Mesenteric fat pad (tissue), 1 donor: ENCODE measurements around the gene CDH6. TPM values are rescaled to one million over a fixed set of nuclear protein-coding genes. Genes with fewer than 3 reads are reported as not detected.
"Not testable (repeated sequence)": the region's sequence is repeated elsewhere in the genome, so short reads cannot be mapped to it uniquely, and the experiment has no call there.

Experiments
- DNase-seq: peaks from one replicate; pipeline ENCODE4 v3.0.0-alpha.2; 2020; ENCODE audit warnings: low spot score
- total RNA-seq: library from RNA; stranded (reverse); fragmentation: NEBNext Ultra II Directional; extraction: Animal tissue kit (Norgen Biotek cat#: 25700); gene quantifications from one replicate; pipeline ENCODE4 v1.2.1, GENCODE V29; 2021
- donor health status: DM: yes; HTN: yes; CAD: no.

The CDH6 gene
- total RNA-seq, 1 donor from 2014 or later = 1.3 TPM

DNA sequence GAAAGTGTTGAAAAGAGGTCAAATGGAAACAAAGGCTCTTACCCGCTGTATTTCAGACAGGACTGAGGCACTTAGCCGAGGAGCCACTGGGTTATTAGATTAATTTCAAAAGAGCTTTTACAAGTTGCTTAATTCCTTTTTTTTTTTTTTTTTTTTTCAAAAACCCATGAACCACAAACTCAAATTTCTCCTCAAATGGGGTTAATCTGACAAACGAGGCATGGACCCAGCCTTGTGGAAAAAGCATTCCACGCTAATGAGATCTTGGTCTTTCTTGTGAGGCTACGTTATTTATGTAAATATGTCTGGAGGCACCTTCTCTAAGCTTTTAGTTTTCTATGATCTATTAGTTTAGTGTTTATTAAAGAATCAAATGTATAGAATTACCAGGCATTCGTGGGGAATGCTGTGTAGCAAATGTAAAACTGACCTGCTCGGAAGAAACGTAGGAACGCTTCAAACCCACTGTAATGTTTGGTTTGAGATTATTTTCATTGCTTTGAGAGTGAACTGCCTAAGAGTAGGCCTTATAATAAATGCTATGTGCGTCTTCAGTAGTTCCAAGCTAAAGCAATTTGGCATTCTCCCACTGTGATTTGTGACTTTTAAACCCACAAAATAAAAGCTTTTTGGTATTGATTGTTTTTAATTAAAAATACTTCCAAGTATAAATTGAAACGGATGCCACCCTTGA lies 134.7 kb downstream of the CDH6 start:
- no peak for DNase-seq

DNA sequence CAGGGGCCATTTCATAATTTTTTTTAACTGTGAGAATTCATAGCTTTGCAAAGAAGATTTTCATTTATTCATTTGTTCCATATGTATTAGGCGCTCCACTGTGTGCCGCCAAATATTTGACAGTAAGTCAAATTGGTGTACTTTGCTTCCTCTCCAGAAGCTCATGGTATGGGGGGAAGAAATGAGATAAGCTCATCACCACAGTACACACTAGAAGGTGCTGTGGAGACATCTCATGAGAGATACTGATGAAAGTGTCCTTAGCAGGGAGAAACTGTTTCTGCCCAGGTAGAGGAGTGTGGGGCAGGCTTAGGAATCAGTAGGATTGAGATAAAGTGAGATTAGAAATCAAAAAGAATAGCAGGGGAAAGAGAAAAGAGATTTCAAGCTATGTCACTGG lies 136.2 kb downstream of the CDH6 start:
- no peak for DNase-seq

DNA sequence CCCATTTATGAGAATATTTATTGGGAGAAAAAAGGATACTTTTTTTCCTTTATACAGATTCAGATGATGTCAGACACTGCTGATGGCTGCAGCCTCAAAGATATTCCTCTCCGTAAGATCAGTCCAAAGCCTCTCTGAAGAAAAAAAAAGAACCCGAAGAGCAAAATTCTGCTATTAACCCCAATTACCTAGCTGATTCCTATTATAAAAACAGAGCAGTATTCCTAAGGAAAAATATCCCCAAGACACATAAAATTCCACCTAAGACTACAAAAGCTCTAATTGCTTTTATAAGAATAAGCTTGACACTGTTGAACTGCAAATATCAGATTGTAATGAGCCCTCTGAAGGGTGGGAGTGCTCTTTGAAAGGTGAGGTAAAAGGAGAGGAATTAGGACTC lies 138.7 kb downstream of the CDH6 start:
- DNase-seq = no peak

DNA sequence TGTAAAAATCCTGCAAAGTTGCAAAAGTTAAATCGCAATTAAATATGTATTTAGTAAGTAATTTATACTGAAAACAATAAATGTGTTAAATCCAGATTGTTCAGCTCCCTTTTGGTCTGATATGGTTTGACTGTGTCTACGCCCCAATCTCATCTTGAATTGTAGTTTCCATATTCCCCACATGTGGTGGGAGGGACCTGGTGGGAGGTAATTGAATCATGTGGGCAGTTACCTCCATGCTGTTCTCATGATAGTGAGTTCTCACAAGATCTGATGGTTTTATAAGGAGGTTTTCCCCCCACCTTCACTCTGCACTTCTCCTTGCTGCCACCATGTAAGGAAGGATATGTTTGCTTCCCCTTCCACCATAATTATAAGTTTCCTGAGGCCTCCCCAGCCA lies 140.0 kb downstream of the CDH6 start:
- no peak for DNase-seq

DNA sequence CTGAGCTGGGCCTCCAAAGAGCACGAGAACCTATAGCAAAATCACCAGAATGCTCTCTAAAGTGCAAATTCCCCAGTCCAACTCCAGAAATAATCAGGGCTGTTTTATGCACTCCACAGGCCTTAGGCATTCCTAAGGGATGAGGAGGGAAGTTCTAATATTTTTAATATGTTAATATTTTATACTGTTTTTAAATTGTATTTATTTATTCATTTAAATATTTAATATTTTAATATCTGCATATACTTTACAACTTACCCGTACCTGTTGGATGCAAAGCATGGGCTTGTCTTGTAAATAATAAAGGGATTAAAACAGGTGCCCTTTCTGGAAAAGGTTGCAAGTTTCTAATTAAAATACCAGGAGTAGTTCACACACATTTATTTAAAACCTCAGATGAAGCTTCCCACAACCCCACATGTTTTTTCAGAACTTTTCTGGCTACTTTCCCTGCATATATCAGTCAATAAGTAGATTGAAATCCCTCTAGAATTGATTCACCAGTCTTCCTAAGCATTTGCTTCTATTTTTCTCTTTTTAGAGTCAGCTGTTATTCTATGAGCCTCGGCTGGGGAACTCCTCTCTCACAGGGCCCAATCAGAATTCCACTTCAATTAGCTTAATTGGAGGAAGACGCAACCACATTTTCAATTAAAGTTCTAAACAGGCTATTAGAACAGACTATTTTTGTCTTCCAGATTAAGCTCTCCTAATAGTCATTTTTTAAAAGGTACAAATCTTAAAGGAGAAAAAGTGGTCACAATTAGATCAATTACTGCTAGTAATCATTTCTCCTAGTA lies 140.8 kb downstream of the CDH6 start:
- no peak for DNase-seq

DNA sequence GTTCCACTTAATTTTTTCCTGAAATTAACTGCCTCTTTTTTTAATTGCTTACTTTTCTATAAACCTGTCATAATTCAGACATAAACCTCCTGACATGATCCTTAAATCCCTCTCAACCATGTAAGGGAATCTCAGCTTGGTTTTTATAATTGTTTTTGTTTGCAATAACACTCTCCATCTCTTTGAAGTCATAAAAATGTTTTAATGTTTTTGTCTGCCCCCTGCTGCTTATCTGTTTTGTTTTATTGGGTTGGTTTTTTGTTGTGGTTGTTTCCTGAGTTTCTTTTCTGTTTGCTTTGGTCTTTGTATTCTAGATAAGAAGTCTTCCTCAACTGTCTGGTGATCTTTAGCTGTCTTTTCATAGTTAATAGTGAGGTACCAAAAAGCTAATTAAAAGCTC lies 142.0 kb downstream of the CDH6 start:
- DNase-seq = no peak

DNA sequence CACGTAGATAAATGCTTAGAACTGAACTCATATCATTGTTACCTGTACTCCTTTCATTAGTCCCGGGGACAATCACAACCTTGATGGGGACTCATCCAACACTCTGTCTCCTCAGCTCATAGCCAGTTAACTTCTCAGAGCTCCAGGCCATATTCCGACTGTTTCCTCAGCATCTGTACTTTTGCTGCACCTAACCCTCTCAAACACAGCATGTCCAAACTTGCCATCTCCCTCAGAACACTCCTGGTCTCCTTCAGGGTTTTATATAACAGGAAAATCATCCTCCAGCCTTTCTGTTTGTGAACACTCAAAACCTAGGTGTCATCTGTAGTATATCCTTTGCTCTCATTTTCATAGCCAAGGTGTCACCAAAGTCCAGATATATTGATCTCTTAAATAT lies 150.5 kb downstream of the CDH6 start:
- DNase-seq = no peak

DNA sequence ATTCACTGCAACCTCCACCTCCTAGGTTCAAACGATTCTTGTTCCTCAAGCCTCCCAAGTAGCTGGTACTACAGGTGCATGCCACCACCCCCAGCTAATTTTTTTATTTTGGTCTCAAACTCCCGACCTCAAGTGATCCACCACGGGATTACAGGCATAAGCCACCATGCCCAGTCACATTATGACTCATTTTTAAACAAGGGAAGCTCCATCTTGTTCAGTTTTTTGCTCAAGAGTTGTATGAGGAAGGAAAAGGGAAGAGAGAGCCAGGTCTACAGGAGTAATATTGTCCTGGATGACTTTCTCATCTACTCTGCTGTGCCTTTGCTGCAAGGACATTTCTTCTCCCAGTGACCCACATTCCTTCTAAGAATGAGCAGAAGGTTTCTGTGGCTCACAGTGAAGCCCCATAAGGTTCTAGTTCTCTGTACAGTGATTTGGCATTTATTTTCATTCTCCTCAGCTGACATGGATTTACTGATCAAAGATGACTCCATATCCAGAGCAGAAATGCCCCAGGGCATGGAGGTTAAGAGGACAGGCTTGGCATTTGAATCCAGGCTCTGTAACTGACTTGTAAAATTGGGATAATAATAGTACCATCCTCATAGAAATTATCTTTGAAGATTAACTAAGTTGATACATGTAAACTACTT lies 153.5 kb downstream of the CDH6 start:
- no peak for DNase-seq

DNA sequence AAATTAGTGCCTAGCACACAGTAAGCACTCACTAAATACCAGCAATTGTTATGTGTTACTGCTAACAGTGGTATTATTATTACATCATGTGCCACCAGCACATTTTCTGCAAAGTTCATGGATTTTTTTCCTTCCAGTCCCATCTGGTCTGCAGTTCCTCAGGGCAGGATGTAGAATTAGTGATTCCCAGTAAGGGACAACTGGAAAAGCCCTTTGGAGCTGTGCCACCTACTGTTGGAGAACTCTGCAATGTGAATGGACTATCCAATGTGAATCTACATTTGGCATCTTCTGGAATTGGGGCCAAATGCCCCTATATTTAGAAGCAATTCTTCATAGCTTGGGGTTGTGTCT lies 154.0 kb downstream of the CDH6 start:
- no peak for DNase-seq

DNA sequence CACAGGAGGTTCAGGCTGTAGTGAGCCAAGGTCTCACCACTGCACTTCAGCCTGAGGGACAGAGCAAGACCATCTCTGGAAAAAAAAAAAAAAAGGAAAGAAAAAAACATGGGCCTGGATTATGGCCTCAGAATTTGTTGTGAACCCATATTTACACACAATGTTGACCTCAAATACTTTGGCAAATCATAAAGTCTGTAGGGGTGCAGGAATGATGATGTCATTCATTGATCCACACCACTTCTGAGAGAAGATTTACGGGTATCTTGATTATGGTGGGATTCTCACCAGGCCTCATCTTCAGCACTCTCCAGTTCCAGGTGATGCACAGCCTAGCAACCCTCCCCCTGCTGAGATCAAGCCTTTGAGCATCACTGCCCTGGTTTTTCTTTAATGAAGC lies 156.9 kb downstream of the CDH6 start:
- no peak for DNase-seq

DNA sequence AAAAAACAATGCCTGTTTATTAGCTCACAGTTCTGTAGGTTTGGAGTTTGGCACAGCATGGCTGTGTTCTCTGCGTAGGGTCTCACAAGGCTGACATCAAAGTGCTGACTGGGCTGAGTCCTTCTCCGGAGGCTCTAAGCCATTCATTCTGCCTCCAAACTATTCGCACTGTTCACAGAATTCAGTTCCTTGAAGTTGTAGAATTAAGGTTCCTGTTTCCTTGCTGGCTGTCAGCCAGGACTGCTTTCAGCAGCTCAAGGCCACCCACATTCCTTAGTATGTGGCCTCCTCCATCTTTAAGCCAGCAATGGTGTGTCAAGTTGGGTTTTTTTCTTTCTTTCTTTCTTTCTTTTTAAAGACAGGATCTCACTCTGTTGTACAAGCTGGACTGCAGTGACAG lies 161.9 kb downstream of the CDH6 start:
- DNase-seq = no peak

DNA sequence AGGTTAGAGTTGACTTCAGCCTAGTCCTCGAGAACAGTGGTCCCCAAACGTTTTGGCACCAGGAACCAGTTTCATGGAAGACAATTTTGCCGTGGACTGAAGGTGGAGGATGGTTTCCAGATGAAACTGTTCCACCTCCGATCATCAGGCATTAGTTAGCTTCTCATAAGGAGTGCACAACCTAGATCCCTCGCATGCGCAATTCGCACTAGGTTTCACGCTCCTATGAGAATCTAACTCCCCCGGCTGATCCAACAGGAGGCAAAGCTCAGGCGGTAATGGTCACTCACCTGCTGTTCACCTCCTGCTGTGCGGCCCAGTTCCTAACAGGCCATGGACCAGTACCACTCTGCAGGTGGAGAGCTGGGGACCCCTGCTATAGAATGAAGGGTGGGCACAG lies 163.6 kb downstream of the CDH6 start:
- DNase-seq = no peak

DNA sequence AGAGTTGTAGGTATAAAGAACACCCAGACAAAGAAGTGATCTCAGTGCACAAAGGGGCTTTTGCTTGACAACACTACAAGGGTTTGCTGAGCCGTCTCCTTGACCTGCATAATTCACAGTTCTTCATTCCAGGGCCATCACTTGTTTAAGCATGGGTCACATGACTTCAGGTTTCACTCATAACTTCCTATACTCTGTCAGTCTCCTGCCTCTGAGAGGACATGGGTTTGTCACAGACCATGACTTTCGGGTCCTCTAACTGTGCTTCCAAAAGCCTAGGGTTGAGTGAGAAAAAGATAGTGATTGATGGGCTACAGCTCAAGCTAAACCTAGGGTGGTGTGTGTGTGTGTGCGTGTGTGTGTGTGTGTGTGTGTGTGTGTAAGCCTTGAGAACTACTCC lies 166.4 kb downstream of the CDH6 start:
- DNase-seq = no peak

DNA sequence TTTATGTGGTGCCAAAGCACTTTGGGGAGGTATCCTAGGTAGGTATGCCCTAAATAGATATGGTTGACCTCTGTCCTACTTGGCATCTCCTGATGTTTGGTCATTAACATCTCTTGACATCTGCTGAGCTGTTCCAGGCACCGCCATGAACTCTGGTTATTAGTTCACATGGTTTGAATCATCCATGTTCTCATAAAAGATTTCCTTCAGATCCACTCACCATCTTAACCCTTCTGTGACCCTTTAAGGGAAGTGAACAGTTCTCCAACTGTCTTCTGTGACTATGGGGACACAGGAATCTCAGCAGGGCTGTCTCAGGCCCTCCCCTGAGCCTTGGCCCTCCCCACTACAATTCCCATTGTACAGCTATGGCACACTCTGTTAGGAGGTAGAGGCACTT lies 167.7 kb downstream of the CDH6 start:
- no peak for DNase-seq

DNA sequence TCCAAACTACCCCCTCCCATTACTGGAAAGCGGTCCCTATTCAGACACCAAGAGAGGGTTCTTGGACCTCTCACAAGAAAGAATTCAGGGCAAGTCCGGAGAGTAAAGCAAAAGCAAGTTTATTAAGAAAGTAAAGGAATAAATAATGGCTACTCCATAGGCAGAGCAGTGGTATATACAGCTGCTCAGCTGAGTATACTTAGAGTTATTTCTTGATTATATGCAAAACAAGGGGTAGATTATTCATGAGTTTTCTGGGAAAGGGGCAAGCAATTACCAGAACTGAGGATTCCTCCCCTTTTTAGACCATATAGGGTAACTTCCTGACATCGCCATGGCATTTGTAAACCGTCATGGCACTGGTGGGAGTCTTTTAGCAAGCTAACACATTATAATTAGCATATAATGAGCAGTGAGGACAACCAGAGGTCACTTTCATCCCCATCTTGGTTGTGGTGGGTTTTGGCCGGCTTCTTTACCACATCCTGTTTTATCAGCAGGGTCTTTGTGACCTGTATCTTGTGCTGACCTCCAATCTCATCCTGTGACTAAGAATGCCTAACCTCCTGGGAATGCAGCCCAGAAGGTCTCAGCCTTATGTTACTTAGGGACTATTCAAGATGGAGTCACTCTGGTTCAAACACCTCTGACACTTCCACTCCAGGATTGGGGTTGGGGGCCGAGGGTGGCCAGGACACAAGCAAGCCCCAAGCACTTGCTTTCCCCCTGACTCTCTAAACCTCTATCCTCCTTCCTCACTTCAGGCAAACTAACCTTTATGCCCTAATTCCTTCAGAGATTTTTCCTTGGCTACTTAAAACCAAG lies 168.4 kb downstream of the CDH6 start:
- DNase-seq = not testable (repeated sequence)

DNA sequence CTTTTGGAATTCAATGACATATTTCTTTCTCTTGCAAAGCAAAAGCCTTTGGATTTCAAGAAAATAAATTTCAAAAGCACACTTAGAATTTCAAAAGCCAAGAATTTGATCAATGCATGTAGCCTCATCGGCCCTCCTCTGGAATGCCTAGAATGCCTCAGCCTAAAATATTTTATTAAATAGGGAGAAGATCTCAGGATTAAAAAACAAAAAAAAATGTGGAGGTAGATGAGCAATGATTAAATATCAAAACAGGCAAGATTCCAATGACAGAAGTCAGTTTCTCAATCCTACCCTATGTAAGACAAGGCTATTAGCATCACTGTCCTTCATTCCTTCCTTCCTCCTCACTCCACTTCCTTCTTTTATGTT lies 169.0 kb downstream of the CDH6 start:
- no peak for DNase-seq

DNA sequence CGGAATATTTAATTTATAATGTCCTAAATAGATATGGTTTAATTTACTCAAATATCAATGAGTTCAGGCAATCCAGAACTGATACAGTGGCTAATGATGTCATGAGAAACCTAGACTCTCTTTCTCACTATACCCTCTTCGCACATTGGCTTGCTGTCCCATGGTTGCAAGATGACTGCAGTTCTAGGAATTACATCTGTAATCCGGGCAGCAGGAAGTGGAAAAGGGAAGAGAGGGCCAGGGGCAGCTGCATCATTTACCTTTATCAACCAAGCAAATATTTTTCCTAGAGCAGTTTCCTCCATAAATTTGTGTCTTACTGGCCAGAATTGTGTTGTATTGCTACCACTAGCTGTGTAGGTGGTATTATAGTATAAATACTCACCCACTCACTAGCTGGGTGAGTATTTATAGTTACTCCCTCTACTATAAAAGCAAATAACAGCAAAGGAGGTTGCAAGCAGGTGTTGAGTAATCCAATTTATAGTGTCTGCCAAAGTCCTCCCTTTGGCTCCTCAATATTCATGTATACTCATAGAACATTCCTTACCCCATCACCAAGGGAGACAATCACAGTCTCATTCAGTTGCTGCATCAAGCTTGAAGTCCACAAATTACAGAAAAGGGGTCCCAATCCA lies 169.6 kb downstream of the CDH6 start:
- no peak for DNase-seq

DNA sequence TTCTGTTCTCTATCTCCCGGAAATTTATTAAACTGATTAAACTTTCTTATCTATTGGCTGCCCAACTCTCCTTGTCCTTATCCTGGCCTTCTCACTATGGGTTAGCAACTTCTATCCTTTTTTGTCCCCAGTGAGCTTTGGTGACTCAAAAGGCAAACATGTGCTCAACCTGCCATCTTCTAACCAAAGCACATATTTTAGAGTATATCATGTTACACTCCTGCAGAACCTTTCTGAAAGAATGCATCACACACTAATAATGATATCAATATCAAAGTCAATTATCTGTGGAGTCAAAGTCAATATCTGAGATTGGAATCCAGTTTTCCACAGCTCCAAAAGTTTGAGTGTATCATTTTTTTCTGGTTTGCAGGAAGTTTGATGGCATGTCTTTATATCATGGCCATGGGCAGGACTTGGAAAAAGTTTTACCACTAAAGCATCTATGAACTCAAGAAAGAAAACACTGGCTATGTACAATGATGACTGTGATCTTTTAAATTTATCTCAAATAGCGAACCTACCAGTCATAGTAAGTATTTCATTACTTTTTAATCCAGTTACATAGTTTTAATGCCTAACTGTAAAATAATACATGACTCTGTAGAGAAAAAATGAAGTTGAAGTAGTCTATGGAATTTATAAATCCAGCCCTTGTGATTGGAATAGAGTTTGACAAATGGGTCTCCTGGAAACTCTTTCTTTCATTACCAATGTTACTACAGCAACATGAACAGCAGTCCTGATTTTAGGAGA lies 171.6 kb downstream of the CDH6 start:
- DNase-seq = no peak

DNA sequence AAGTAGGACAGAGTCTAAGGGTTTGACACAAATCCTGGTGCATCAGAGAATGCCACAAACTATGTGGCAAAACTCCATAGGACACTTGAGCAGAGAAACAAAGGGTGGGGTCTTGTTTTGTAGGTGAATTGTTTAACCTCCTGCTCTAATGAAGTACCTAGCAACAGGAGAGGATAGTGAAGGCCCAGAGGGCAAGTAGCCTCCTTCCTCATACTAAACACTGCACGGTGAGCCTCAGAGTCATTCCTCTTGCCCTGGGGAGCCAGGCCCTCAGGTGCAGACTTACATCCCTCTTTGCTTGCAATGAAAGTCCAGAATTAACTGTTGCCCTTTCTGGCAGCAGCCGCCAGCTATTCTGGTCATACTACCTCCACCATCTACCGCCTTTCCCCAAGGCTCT lies 172.3 kb downstream of the CDH6 start:
- DNase-seq = no peak

DNA sequence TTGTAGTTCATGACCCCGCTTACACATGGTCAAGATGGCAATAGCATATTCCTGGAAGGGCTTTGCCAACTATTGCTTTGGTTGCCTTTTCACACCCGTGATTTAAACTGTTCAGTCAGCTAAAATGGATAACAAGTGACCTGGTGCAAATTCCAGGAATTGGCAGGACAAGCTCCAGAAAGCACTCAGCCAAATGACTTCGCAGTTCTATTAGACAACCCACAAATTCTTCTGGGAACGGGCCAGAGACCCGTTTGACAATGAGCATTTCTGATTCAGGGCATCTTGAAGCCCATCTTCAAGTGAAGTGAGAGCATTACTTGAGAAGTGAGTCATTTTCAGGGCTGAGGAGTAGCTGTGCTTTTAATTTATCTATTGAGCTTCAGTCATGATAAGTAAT lies 173.5 kb downstream of the CDH6 start:
- DNase-seq = no peak

DNA sequence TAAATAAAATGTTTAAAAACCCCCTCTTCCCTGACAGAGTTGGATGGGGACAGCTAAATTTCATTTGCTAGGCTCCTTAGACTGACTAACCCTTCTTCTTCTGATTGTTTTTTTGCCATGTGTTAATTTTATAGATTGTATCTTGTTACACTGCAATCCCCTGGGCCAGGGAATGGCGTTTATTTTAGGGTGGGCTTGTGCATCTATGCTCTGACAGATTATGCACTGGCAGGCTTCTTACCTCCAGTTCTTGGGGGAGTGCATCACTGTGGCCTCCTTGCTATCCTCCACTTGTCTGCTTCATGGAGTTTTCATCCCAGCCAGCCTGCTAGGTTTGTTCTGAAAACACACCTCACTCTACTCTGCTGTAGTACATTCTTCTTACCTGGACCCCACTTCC lies 178.6 kb downstream of the CDH6 start:
- no peak for DNase-seq
